ENCODE data around the gene GTF3C2.
A peak's percentile ranks its signal among the peaks of the same experiment; 100 is the strongest.

Gene GTF3C2

GRCh38 chr2:27281855-27282559 is 74.6 kb downstream of the GTF3C2 start, which contains the start of gene TRIM54:
TRIM54 (plus strand) TSS chr2:27282429; CDS start chr2:27282732, 303 bp downstream.
- H3K9me3 ChIP-seq (ENCODE audit: insufficient read depth, low read depth, low read length): no peaks in the 10 kb centered on the region
- H3K4me1 ChIP-seq (ENCODE audit: insufficient read depth, low read length, poor library complexity, severe bottlenecking): peaks cover 7% of the 10 kb centered on the region
- TF ChIP-seq EZH2phosphoT487 (IDR thresholded peaks at IDR 0.05; ENCODE audit: borderline replicate concordance) (no peak), CTCF (conservative IDR thresholded peaks at IDR 0.05; ENCODE audit: low read length) (no peak)
- H3K4me2 ChIP-seq (ENCODE audit: low read depth, low read length, poor library complexity, severe bottlenecking): no peak within 1 kb of the TSS
- H2AFZ ChIP-seq (ENCODE audit: low read length): no peak within 1 kb of the TSS
- H3K79me2 ChIP-seq (ENCODE audit: insufficient read depth, low read length): no peaks in the 10 kb centered on the region
- no peaks in the 10 kb centered on the region for H3K9me2 ChIP-seq (replicated peaks; ENCODE audit: low read depth, low read length)
- H3K4me3 ChIP-seq (ENCODE audit: low read length, poor library complexity, severe bottlenecking): no peak within 1 kb of the TSS
- no peaks in the 10 kb centered on the region for H4K20me1 ChIP-seq (ENCODE audit: insufficient read depth, low read length, poor library complexity, severe bottlenecking)
- H3K27me3 ChIP-seq (ENCODE audit: insufficient read depth, low read length, poor library complexity, severe bottlenecking): no peaks in the 10 kb centered on the region
- no peaks in the 10 kb centered on the region for H3F3A ChIP-seq (ENCODE audit: low read depth)
- H3K36me3 ChIP-seq (ENCODE audit: insufficient read depth, low read length): no peaks in the 10 kb centered on the region
- H3K9ac ChIP-seq (ENCODE audit: low read depth, low read length, poor library complexity, severe bottlenecking): no peak within 1 kb of the TSS

- no peak for TF ChIP-seq EZH2phosphoT487 (IDR thresholded peaks at IDR 0.05; ENCODE audit: borderline replicate concordance)
- TF ChIP-seq CTCF (conservative IDR thresholded peaks at IDR 0.05; ENCODE audit: low read length): no peak
- Histone ChIP-seq H3K4me1 (ENCODE audit: insufficient read depth, low read length, poor library complexity, severe bottlenecking) (peaks cover 7% of the 10 kb centered on the region), H3K36me3 (ENCODE audit: insufficient read depth, low read length) (no peaks in the 10 kb centered on the region), H2AFZ (ENCODE audit: low read length) (no peak overlapping the region), H3F3A (ENCODE audit: low read depth) (no peaks in the 10 kb centered on the region), H4K20me1 (ENCODE audit: insufficient read depth, low read length, poor library complexity, severe bottlenecking) (no peaks in the 10 kb centered on the region), H3K9ac (ENCODE audit: low read depth, low read length, poor library complexity, severe bottlenecking) (no peak overlapping the region), H3K4me2 (ENCODE audit: low read depth, low read length, poor library complexity, severe bottlenecking) (no peak overlapping the region), H3K79me2 (ENCODE audit: insufficient read depth, low read length) (no peaks in the 10 kb centered on the region), H3K9me3 (ENCODE audit: insufficient read depth, low read depth, low read length) (no peaks in the 10 kb centered on the region), H3K9me2 (replicated peaks; ENCODE audit: low read depth, low read length) (no peaks in the 10 kb centered on the region), H3K4me3 (ENCODE audit: low read length, poor library complexity, severe bottlenecking) (no peak overlapping the region), H3K27me3 (ENCODE audit: insufficient read depth, low read length, poor library complexity, severe bottlenecking) (no peaks in the 10 kb centered on the region)
These were observed 75.1 kb downstream of the GTF3C2 start for GRCh38 chr2:27281442-27281841.

DNA sequence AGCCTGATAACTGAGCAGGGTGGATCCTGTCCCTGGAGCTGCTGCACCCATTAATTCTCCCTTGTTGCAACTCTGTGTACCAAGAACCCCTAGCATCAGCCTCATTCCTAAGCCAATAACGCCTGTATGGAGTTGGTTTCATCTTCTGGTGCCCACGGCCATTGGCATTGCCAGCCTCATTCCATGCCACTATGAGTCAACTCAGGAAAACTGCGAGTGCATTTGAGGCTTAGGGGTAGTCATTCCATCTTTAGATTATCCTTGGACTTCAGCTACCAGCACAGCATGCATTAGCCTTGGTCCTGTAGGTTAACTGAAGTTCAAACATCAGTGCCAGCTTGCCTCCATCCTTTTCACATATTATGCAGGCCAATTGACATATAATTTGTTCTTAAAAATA is 75.7 kb downstream of the GTF3C2 start:
- Histone ChIP-seq H3K27me3 (ENCODE audit: insufficient read depth, low read length, poor library complexity, severe bottlenecking) (no peaks in the 10 kb centered on the region), H3K36me3 (ENCODE audit: insufficient read depth, low read length) (no peaks in the 10 kb centered on the region), H3K9ac (ENCODE audit: low read depth, low read length, poor library complexity, severe bottlenecking) (no peak overlapping the region), H3K4me1 (ENCODE audit: insufficient read depth, low read length, poor library complexity, severe bottlenecking) (peaks cover 7% of the 10 kb centered on the region), H3K9me3 (ENCODE audit: insufficient read depth, low read depth, low read length) (no peaks in the 10 kb centered on the region), H3K79me2 (ENCODE audit: insufficient read depth, low read length) (no peaks in the 10 kb centered on the region), H4K20me1 (ENCODE audit: insufficient read depth, low read length, poor library complexity, severe bottlenecking) (no peaks in the 10 kb centered on the region), H3K4me2 (ENCODE audit: low read depth, low read length, poor library complexity, severe bottlenecking) (no peak overlapping the region), H3K4me3 (ENCODE audit: low read length, poor library complexity, severe bottlenecking) (no peak overlapping the region), H3F3A (ENCODE audit: low read depth) (no peaks in the 10 kb centered on the region), H3K9me2 (replicated peaks; ENCODE audit: low read depth, low read length) (no peaks in the 10 kb centered on the region), H2AFZ (ENCODE audit: low read length) (peak overlapping the region; percentile 78; the same call in 1 of the 2 replicates)
- no peak for TF ChIP-seq CTCF (conservative IDR thresholded peaks at IDR 0.05; ENCODE audit: low read length)
- no peak for TF ChIP-seq EZH2phosphoT487 (IDR thresholded peaks at IDR 0.05; ENCODE audit: borderline replicate concordance)

All from Loucy (cell line).